ENCODE data around the gene PRICKLE3.

GRCh38 chrX:49133759-49134158, 52.4 kb downstream of the PRICKLE3 start:
- TF ChIP-seq CTCF (IDR thresholded peaks at IDR 0.05; ENCODE audit: insufficient read depth, low read depth, low read length) (no peak), EZH2 (IDR thresholded peaks at IDR 0.05; ENCODE audit: insufficient read depth, low read length) (no peak)
